ENCODE measurements around the gene FOXC1.

DNA sequence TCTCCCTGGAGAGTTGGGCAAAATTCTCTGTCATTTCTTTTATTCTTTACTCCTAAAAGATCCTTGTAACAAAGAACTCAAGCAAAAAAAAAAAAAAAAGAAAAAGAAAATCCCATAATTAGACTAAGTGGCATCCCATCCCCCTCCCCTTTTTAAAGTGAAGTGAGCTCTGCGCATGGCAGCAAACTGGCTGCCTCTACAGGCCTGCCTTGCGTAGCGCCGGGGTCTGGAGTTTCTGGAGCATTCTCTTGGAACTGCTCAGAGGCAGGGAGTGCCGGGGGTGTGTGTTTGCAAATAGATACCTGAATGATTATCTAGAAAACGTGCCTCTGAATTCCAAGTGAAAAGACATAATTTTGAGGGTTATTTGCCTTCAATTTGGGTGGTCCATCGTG, 48.1 kb downstream of the FOXC1 start:
- TF ChIP-seq, protein P1, sequence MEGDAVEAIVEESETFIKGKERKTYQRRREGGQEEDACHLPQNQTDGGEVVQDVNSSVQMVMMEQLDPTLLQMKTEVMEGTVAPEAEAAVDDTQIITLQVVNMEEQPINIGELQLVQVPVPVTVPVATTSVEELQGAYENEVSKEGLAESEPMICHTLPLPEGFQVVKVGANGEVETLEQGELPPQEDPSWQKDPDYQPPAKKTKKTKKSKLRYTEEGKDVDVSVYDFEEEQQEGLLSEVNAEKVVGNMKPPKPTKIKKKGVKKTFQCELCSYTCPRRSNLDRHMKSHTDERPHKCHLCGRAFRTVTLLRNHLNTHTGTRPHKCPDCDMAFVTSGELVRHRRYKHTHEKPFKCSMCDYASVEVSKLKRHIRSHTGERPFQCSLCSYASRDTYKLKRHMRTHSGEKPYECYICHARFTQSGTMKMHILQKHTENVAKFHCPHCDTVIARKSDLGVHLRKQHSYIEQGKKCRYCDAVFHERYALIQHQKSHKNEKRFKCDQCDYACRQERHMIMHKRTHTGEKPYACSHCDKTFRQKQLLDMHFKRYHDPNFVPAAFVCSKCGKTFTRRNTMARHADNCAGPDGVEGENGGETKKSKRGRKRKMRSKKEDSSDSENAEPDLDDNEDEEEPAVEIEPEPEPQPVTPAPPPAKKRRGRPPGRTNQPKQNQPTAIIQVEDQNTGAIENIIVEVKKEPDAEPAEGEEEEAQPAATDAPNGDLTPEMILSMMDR (IDR thresholded peaks at IDR 0.05) = no peak
- TF ChIP-seq EZH2 (IDR thresholded peaks at IDR 0.05) (no peak), EZH2phosphoT487 (IDR thresholded peaks at IDR 0.05) (no peak)

Data from neural progenitor cell (in vitro differentiated cells).